ENCODE results near the gene CDHR5.

- no peak for TF ChIP-seq POLR2A (IDR thresholded peaks at IDR 0.05)
- TF ChIP-seq CTCF (IDR thresholded peaks at IDR 0.05) = no peak
- TF ChIP-seq POLR2AphosphoS5 (IDR thresholded peaks at IDR 0.05) = no peak
- no peak for TF ChIP-seq EP300 (IDR thresholded peaks at IDR 0.05; ENCODE audit: low read depth)
Measured at GRCh38 chr11:625636-626268, 997 bp upstream of the CDHR5 start.
